HCT116 (cell line): ENCODE measurements around the gene TROAP. TPM values are rescaled to one million over a fixed set of nuclear protein-coding genes. Genes with fewer than 3 reads are reported as not detected.

ENCODE experiments used
- ATAC-seq: fragments of 200-7000 bp; cut with Tn5 transposase; 2 replicates; pipeline ENCODE4 v1.9.1; 2020; ENCODE audit warnings: mild to moderate bottlenecking, moderate library complexity
- BruUV-seq: library from RNA; stranded (reverse); fragments of 400-500 nt; replicated peaks from 2 replicates; lab custom pipeline; 2021; lab: Mats Ljungman, UMichigan
- CTCF ChIA-PET: fragments of 300-600 bp; sonication (Branson Sonifier 250); formaldehyde crosslinking; loops from one replicate; lab custom pipeline; 2021; ENCODE audit warnings: antibody characterized with exemption; lab: Charles Lee
- POLR2A ChIA-PET: fragments of 300-600, 350-600 bp; sonication (Branson Sonifier 250); formaldehyde crosslinking; loops from one replicate; lab custom pipeline; 2021; ENCODE audit warnings: antibody characterized with exemption; lab: Charles Lee
- RAD21 ChIA-PET, 2 experiments: fragments of 300-600 bp; sonication (Branson Sonifier 250); formaldehyde crosslinking; loops; one replicate each; lab custom pipeline; 2023; ENCODE audit warnings: low total read pairs in 2 of 2; ENCODE audit not compliant: uncharacterized antibody in 2 of 2, unreplicated experiment in 2 of 2, low non-redundant PET in 1 of 2; lab: Charles Lee
- DNase-seq: peaks from one replicate; pipeline ENCODE4 v3.0.0-alpha.2; 2010; ENCODE audit warnings: low read depth, low spot score
- H2AFZ ChIP-seq: fragments of 200-600 bp; shearing (Covaris generic), sonication (generic); 2 replicates; pipeline ENCODE4 v1.6.1; 2017; ENCODE audit warnings: low read depth, mixed run types, mixed read lengths, antibody characterized with exemption, low read length; ENCODE audit not compliant: poor library complexity, severe bottlenecking
- H3K27ac ChIP-seq: 2 replicates; pipeline ENCODE4 v1.5.1; 2012; ENCODE audit warnings: low read depth, low read length
- H3K27me3 ChIP-seq: fragments of 200-600 bp; sonication (generic); 2 replicates; pipeline ENCODE4 v1.6.1; 2016; ENCODE audit warnings: mixed run types, low read length, mixed read lengths; ENCODE audit not compliant: insufficient read depth
- H3K36me3 ChIP-seq, 2 experiments: fragments of 200-500 bp in 1 of 2; fragments of 200-600 bp in 1 of 2; sonication (Bioruptor generic) in 1 of 2; sonication (generic) in 1 of 2; 2 replicates each; pipeline versions ENCODE4 v1.5.1 to v1.6.1; 2014 to 2016; ENCODE audit warnings: low read length in 2 of 2, inconsistent platforms in 1 of 2, mixed read lengths in 1 of 2, mixed run types in 1 of 2; ENCODE audit not compliant: insufficient read depth in 2 of 2, control insufficient read depth in 1 of 2
- H3K4me1 ChIP-seq, 2 experiments: fragments of 200-600 bp in 1 of 2; sonication (generic) in 1 of 2; 2 replicates each; pipeline versions ENCODE4 v1.5.1 to v1.6.1; 2012 to 2017; ENCODE audit warnings: low read length in 2 of 2, inconsistent platforms in 1 of 2, mild to moderate bottlenecking in 1 of 2, mixed read lengths in 1 of 2, mixed run types in 1 of 2, moderate library complexity in 1 of 2; ENCODE audit not compliant: insufficient read depth in 2 of 2, control insufficient read depth in 1 of 2
- H3K4me2 ChIP-seq: fragments of 200-600 bp; sonication (generic); 2 replicates; pipeline ENCODE4 v1.6.1; 2017; ENCODE audit warnings: mixed run types, low read length, mixed read lengths
- H3K4me3 ChIP-seq, 2 experiments: fragments of 200-600 bp in 1 of 2; sonication (generic) in 1 of 2; replicated peaks in 1 of 2; 2 replicates each; pipeline ENCODE4 v1.5.1; 2011 to 2016; ENCODE audit warnings: low read length in 2 of 2, control low read depth in 1 of 2, low read depth in 1 of 2, mild to moderate bottlenecking in 1 of 2, mixed read lengths in 1 of 2, mixed run types in 1 of 2
- H3K79me2 ChIP-seq: fragments of 200-600 bp; sonication (generic); 2 replicates; pipeline ENCODE4 v1.6.1; 2017; ENCODE audit warnings: mild to moderate bottlenecking, mixed run types, low read length, moderate library complexity, mixed read lengths; ENCODE audit not compliant: insufficient read depth
- H3K9ac ChIP-seq: fragments of 200-600 bp; sonication (generic); 2 replicates; pipeline ENCODE4 v1.6.1; 2016; ENCODE audit warnings: low read length, mixed read lengths
- H3K9me2 ChIP-seq: fragments of 200-600 bp; sonication (generic), shearing (Covaris generic); 2 replicates; pipeline ENCODE4 v1.6.1; 2017; ENCODE audit warnings: mixed run types, mild to moderate bottlenecking, moderate library complexity; ENCODE audit not compliant: insufficient read depth
- H3K9me3 ChIP-seq, 2 experiments: fragments of 200-500 bp in 1 of 2; fragments of 200-600 bp in 1 of 2; sonication (Bioruptor generic) in 1 of 2; sonication (generic) in 1 of 2; 2 replicates each; pipeline ENCODE4 v1.6.1; 2014 to 2017; ENCODE audit warnings: low read length in 2 of 2, mixed read lengths in 2 of 2, inconsistent platforms in 1 of 2, low read depth in 1 of 2, mild to moderate bottlenecking in 1 of 2, mixed run types in 1 of 2, moderate library complexity in 1 of 2; ENCODE audit not compliant: control insufficient read depth in 1 of 2, insufficient read depth in 1 of 2
- H4K20me1 ChIP-seq: fragments of 200-600 bp; sonication (generic), shearing (Covaris generic); 2 replicates; pipeline ENCODE4 v1.6.1; 2017; ENCODE audit warnings: mixed run types, mild to moderate bottlenecking, moderate library complexity; ENCODE audit not compliant: insufficient read depth
- CBX3 ChIP-seq: IDR thresholded peaks from 2 replicates; pipeline ENCODE4 v1.6.1; 2012; ENCODE audit warnings: low read depth
- CEBPB ChIP-seq: IDR thresholded peaks from 2 replicates; pipeline ENCODE4 v1.6.1; 2012; ENCODE audit warnings: low read depth
- EZH2 ChIP-seq: fragments of 200-600 bp; sonication (generic); IDR thresholded peaks from 2 replicates; pipeline ENCODE4 v1.6.1; 2017; ENCODE audit warnings: antibody characterized with exemption, mixed run types
- EZH2phosphoT487 ChIP-seq: fragments of 200-600 bp; IDR thresholded peaks from 2 replicates; pipeline ENCODE4 v1.6.1; 2018; ENCODE audit warnings: antibody characterized with exemption, borderline replicate concordance
- FOSL1 ChIP-seq: IDR thresholded peaks from 2 replicates; pipeline ENCODE4 v1.6.1; 2012; ENCODE audit warnings: low read depth
- JUND ChIP-seq: IDR thresholded peaks from 2 replicates; pipeline ENCODE4 v1.6.1; 2012
- POLR2AphosphoS5 ChIP-seq: IDR thresholded peaks from 2 replicates; pipeline ENCODE4 v1.6.1; 2011; ENCODE audit warnings: mild to moderate bottlenecking, low read depth, low read length, moderate library complexity
- RAD21 ChIP-seq: IDR thresholded peaks from 2 replicates; pipeline ENCODE4 v1.6.1; 2012; ENCODE audit warnings: low read depth, mild to moderate bottlenecking
- SP1 ChIP-seq: IDR thresholded peaks from 2 replicates; pipeline ENCODE4 v1.6.1; 2012; ENCODE audit warnings: low read depth
- ZFX ChIP-seq: fragments of 450-650 bp; IDR thresholded peaks from 2 replicates; pipeline ENCODE4 v1.6.1; 2017
- ZNF274 ChIP-seq: fragments of 200-500 bp; sonication (Bioruptor generic); IDR thresholded peaks from 2 replicates; pipeline ENCODE4 v1.6.1; 2014; ENCODE audit warnings: mild to moderate bottlenecking, low read depth, low read length, inconsistent platforms
- intact Hi-C: fragments of 100-400 bp; cut with micrococcal nuclease; formaldehyde crosslinking; loops from 2 replicates; pipeline ENCODE4 v1.10.0; 2022
- total RNA-seq: library from RNA; stranded (reverse); gene quantifications from one replicate; pipeline ENCODE4 v1.2.1, GENCODE V29; 2021; ENCODE audit not compliant: unreplicated experiment
- TF ChIP-seq, protein P1 (sequence below): IDR thresholded peaks from 2 replicates; pipeline ENCODE4 v1.6.1; 2012
- TF ChIP-seq, protein P2 (sequence below): IDR thresholded peaks from 2 replicates; pipeline ENCODE4 v1.6.1; 2012
- TF ChIP-seq, protein P3 (sequence below): IDR thresholded peaks from 2 replicates; pipeline ENCODE4 v1.6.1; 2012; ENCODE audit warnings: low read depth

TROAP gene
- total RNA-seq, 1 experiment from 2014 or later, result 99.1 TPM

- Histone ChIP-seq H3K9ac (no peak overlapping the region), H3K4me2 (no peak overlapping the region), H3K4me3 (no peak overlapping the region), H3K27ac (no peak overlapping the region), H4K20me1 (no peaks in the 10 kb centered on the region), H3K9me2 (no peaks in the 10 kb centered on the region), H3K79me2 (peaks cover 4% of the 10 kb centered on the region; the same call in 1 of the 2 replicates)
- ChIA-PET CTCF (interaction anchor here (1.2 to 2.6 kb wide), 3 partner anchors 10 to 201 kb away, joined by 3 to 13 read pairs (median 5); no protein-coding TSS in a partner anchor), RAD21 (no interaction called here), POLR2A (interaction anchor here (1.8 kb wide), 1 partner anchor 29 kb away, joined by 4 read pairs; the partner anchor contains the start of gene TROAP)
- DNase-seq (no peak), ATAC-seq (no peak)
- BruUV-seq, result no TSS peak
- TF ChIP-seq, protein P1, sequence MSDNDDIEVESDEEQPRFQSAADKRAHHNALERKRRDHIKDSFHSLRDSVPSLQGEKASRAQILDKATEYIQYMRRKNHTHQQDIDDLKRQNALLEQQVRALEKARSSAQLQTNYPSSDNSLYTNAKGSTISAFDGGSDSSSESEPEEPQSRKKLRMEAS, result no peak
- TF ChIP-seq EZH2phosphoT487 (no peak), CBX3 (no peak), FOSL1 (no peak), JUND (no peak), SP1 (no peak), CEBPB (no peak), ZNF274 (no peak), POLR2AphosphoS5 (no peak), EZH2 (no peak), RAD21 (no peak), ZFX (no peak)
- TF ChIP-seq, protein P2, sequence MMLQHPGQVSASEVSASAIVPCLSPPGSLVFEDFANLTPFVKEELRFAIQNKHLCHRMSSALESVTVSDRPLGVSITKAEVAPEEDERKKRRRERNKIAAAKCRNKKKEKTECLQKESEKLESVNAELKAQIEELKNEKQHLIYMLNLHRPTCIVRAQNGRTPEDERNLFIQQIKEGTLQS, result no peak
- TF ChIP-seq, protein P3, sequence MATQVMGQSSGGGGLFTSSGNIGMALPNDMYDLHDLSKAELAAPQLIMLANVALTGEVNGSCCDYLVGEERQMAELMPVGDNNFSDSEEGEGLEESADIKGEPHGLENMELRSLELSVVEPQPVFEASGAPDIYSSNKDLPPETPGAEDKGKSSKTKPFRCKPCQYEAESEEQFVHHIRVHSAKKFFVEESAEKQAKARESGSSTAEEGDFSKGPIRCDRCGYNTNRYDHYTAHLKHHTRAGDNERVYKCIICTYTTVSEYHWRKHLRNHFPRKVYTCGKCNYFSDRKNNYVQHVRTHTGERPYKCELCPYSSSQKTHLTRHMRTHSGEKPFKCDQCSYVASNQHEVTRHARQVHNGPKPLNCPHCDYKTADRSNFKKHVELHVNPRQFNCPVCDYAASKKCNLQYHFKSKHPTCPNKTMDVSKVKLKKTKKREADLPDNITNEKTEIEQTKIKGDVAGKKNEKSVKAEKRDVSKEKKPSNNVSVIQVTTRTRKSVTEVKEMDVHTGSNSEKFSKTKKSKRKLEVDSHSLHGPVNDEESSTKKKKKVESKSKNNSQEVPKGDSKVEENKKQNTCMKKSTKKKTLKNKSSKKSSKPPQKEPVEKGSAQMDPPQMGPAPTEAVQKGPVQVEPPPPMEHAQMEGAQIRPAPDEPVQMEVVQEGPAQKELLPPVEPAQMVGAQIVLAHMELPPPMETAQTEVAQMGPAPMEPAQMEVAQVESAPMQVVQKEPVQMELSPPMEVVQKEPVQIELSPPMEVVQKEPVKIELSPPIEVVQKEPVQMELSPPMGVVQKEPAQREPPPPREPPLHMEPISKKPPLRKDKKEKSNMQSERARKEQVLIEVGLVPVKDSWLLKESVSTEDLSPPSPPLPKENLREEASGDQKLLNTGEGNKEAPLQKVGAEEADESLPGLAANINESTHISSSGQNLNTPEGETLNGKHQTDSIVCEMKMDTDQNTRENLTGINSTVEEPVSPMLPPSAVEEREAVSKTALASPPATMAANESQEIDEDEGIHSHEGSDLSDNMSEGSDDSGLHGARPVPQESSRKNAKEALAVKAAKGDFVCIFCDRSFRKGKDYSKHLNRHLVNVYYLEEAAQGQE, result no peak
- TF ChIP-seq, all 23 proteins: peak for 0
- H3K36me3 ChIP-seq, result peaks cover 0 to 11% of the 10 kb centered on the region in 2 experiments; a peak in 2 of 4 replicates
- peaks cover 23 to 27% of the 10 kb centered on the region in 2 experiments for H3K4me1 ChIP-seq
- H2AFZ ChIP-seq, result no peak overlapping the region
- intact Hi-C loops, result no loop called here
- H3K9me3 ChIP-seq, result no peaks in the 10 kb centered on the region
- no peaks in the 10 kb centered on the region for H3K27me3 ChIP-seq
Observed at GRCh38 chr12:49352351-49352750, 29.3 kb downstream of the TROAP start.
